Germinal center (tissue), 1 donor: Measurements from ENCODE around the gene CDC42BPG.

Source experiments
- DNase-seq: peaks from one replicate; pipeline ENCODE4 v3.0.0; 2012; ENCODE audit warnings: mixed read lengths, low spot score

CDC42BPG gene

GRCh38 chr11:64790205-64791095 lies 54.0 kb downstream of the CDC42BPG start:
- DNase-seq, result no peak

DNA sequence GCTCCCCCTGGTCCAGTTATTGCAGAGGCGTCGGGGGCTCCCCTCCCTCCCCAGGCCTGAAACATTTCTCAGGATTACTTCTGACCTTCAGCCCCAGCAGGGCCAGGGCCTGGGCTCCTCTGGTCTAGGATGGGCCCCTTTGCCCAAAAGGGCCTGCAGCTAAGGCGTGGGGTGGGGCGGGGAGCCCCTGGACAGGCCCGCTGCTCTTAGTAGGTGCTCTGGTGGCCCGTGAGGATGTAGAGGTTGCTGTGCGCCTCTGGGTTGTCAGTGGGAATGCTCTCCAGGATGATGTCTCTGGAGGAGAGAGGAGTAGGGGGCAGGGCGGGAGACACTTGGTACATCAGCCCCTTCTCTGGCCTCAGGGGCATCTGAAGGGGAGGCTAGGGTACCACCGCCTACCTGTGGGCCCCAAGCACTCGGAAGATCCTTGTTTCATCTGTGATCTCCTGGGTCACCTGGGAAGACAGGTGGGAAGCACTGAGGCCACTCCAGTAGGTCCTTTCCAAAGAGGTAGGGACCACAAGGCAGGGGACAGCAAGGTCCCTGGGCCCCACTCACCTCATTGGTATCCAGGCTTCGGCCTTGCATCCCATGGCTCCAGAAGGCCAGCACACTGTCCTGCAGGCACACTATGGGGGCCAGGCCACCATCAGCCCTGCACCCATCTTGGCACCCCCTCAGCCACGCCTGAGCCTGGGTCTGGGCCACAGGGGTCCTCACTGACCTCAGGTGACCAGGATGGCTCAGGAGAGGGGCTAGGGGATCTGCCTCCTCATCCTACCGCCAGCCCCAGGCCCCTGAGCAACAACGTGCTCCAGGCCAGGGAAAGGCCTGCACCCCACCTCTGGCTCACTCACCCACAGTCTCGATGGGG lies 54.9 kb downstream of the CDC42BPG start:
- DNase-seq, result no peak

GRCh38 chr11:64788321-64789215 lies 55.9 kb downstream of the CDC42BPG start:
- DNase-seq, result no peak

DNA sequence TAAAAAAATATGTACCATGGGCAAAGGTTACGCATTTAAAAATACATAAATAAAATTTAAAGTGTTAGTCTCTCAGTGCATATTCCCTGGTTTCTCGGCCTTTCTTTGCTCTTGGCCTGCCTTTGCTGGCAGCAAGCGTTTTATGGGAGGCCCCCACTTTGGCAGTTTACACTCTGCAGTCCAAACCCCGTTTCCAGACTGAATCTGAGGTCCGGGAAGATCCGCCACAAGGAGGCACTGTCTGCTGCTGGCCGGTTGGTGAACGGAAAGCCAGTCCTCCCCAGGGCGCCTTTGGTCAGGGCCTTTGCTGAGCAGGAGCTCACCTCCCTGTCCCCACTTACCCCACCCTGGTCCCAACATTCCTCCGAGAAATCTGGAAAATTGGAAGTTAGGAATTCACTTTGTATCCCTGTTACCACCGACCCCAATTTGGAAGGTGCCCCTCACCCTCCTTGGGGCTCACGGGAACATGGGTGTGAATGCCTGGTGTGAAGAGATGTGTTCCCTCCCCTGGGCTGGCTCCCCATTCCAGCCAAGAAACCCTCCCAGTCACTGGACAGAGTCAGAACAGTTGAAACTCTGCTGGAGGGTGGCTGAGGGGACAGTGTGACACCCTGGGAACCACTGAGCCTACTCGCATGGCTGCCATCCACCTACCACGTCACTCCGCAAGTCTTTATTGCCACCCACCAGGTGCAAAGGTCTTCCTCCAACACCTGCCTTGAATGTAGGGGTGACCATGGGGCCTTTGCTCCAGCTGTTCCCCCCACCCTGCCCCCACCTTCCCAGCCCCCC lies 56.7 kb downstream of the CDC42BPG start:
- peak; percentile 74 for DNase-seq

DNA sequence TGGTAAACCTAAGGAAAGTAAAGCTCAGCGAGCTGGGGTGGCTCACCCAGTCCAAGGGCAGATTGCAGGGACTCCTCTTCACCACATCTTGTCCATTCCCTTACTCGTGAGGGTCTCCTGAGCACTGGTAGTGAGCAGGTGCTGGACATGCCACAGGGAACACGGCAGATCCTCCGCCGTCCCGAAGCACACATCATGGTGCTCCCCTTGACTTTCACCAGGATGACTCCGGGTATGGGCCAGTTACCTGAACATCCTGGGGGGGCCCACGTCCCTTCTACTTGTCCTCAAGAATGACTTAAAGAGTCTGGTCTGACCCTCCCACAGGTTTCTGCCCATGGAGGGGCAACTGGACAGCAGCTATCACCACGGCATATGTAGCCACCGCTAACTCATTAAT lies 58.1 kb downstream of the CDC42BPG start:
- DNase-seq, result no peak

DNA sequence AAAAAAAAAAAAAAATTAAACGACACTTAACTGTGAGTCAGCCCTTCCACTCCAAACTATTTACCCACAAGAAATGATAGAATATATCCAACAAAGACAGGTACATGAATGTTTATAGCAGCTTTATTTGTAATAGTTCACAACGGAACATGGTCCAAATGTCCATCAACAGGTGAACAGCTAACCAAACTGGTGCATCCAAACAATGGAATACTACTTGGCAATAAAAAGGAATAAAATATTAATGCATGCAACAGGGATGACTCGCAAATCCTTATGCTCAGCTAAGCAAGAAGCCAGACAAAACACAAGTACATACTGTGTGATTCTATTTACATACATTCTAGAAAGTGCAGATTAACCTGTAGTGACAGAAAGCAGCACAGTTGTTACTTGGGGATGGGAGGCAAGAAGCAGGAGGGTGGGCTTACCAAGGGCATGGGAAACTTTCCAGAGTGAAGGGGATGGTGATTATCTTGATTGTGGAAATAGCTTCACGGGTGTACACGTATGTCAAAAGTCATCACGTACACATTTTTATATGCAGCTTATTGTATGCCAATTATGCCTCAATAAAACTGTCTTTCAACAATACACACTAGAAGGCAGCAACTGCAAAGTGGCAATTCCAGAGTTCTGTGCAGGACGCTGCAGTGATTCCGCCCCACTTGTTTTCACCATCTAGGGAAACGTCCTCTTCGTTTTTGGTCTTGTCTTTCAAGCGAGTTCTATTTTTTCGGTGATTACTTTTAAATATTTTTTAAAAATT lies 59.5 kb downstream of the CDC42BPG start:
- no peak for DNase-seq

DNA sequence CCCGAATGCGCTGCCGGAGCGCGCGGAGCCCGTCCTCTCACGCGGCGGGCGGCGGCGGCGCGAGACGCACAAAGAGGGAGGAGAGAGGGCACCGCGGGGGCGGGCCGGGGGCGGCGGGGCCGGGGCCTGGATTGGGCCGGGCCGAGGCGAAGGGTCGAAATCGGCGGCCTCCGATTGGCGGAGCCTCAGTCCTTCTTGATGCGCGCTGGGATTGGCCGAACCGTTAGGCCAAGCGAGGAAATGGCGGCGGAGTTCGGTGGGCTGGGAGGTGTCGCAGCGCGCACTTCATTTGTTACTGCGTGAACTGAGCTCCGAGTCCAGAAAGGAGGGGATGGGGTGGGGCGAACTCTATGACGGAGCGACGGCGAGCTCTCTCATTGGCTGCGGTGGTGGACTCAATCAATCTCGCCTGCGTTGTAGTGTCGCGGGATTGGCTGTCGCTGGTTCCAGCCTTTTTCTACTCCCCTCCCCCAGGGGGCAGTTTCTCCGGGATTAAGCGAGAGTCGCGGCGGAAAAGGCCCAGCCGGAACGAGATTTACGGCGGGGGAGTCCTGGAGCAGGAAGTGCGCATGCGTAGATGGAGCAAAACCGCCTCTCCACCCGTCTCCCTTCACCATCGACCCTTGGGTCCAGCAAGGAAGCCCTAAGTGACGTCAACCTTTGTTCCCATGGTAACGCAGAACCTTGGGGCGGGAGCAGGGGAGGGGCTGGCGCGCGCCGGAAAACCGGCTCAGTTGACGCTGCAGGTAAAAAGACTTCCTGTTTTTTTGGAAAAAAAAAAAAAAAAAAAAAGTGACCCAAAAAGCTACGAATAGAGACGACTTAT lies 65.8 kb downstream of the CDC42BPG start, which contains the start of gene SF1:
Gene SF1 (minus strand): TSS at position 70 of the 826 bp plus-strand sequence. CDS start 150 bp downstream, outside the sequence.
- peak; percentile 96 for DNase-seq

DNA sequence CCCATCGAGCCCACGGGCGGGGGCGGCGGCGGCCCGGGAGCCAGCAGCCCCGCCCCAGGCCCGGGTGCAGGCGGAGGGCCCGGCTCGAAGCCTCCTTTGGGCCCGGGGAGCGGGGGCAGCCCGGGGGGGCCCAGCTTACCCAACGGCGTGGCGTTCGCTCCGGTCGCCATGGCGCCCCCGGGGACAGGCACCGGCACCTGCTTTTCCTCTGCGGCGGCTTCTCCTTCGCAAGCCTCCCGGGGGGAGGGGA lies 66.3 kb downstream of the CDC42BPG start:
- DNase-seq, result no peak

DNA sequence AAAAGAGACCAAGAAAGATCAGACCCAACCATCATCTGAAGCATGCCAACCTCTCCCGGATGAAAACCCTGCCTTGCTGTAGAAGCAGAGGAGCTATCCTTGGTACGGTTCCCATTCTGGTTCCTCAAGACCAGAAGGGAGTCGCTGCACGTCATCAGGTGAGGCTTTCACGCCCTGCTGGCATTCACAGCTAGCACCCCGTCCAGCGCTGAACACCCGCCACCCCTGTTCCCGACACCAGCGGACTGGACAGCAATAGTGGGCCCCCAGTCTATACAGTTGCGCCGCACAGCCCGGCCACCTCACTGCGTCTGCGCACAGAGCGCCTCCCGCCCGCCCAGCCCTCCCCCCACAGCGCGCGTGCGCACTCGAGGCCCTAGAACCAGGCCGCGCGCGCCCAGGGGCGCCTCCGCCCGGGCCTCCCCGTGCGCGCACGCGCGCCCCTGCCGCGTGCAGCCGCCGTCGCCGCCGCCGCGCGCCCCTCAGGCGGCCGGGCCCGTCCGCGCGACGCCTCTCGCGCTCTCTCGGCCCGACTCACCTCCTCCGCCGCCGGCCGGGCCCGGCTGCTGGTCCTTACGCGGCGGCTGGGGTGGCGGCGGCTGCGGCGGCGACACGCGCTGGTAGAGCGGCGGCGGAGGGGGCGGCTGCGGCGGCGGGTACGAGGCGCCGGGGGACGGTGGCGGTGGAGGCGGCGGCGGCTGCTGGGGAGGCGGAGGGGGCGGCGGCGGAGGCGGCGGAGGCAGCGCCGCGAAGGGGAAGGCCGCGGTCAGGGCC lies 66.8 kb downstream of the CDC42BPG start:
- DNase-seq, result peak; percentile 96

- DNase-seq, result no peak
Measured at GRCh38 chr11:64776875-64777274, 67.6 kb downstream of the CDC42BPG start.

DNA sequence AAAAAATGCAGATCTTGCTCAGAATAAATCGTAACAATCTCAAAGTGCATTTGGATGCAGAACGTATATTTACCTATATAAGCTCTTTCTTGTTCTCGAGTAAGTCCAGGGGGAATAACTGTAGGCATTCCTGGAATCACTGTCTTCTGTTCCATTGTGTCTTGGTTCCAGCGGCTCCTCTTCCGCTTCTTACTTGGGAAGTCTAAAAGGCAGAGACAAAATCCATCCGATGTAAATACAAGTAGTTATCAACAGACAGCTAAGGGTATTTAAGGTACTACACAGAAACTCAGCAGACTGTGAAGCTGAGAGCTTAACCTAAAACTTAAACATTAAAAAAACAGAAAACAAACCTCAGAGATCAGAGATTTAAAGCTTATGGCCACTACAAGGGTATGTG lies 68.0 kb downstream of the CDC42BPG start:
- no peak for DNase-seq

DNA sequence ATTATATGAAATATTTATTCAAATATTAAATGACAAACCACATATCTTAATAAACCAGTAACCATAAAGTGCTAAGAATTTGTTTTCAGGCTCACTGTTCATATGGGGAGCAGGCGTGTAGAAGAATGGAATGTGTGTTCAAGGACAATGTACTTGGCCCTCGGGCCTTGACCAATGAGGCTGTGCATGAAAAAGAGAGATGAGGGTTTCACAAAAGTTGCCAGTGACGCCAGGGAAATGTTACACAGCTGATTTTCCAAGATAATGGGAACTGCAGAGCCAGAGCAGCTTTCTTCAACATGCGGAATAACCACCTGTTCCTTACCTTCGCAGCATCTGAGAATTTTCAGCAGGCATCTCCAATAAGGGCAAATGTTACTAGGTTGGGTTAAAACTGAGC lies 70.3 kb downstream of the CDC42BPG start:
- no peak for DNase-seq
